DMS53 treated with DMSO at 0.1 percent for 48 hours (cell line): Measurements from ENCODE around the gene USF2.

Experiments
- DNase-seq: peaks from one replicate; lab custom pipeline; 2025; ENCODE audit not compliant: unreplicated experiment; lab: John Stamatoyannopoulos, UW

The USF2 gene

GRCh38 chr19:35297922-35298321 is 29.2 kb downstream of the USF2 start:
- no peak for DNase-seq

DNA sequence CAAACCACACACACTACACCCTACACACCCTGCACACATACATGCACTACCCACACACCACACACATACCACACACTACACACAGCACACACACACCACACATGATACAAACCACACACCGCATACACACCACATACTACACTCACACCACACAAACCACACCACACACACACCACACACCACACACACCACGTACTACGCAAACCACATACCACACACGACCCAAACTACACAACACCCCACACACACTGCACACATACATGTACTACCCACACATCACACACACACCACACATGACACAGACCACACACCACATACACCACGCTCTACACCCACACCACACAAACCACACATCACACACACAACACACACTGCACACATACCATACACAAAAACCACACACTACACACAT is 29.8 kb downstream of the USF2 start:
- DNase-seq: no peak

DNA sequence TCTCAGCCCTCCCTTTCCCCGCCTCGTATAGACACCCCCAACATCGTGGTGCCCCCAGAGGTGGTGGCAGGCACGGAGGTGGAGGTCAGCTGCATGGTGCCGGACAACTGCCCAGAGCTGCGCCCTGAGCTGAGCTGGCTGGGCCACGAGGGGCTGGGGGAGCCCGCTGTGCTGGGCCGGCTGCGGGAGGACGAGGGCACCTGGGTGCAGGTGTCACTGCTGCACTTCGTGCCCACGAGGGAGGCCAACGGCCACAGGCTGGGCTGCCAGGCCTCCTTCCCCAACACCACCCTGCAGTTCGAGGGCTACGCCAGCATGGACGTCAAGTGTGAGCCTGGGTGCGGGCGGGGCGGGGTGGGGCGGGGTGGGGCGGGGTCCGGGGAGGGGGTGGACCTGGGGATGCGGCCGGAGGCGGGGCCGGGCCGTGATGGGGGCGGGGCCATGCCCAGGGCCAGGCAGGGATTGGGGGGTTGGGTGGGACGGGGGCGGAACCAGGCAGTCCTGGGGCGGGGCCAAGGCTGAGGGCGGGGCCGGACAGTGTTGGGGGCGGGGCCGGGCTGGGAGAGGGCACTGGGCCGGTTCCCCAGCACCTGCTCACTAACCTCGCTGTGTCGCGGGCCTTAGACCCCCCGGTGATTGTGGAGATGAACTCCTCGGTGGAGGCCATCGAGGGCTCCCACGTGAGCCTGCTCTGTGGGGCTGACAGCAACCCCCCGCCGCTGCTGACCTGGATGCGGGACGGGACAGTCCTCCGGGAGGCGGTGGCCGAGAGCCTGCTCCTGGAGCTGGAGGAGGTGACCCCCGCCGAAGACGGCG is 31.0 kb downstream of the USF2 start:
- no peak for DNase-seq

DNA sequence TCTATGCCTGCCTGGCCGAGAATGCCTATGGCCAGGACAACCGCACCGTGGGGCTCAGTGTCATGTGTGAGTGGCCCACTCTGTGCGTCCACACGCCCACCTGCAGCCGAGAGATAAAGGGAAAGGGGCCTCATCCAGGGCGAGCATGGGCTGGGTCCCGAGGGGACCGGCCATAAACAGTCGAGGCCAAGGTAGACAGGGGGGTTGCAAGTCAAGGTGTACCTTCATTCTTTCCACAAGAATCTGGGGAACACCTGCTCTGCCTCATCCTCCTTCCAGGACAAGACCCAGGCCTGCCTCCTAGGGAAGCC is 31.5 kb downstream of the USF2 start:
- DNase-seq: no peak

- DNase-seq: no peak
Observed at GRCh38 chr19:35301961-35302360, 33.2 kb downstream of the USF2 start.

- no peak for DNase-seq
Observed at GRCh38 chr19:35302446-35302845, 33.7 kb downstream of the USF2 start.

- DNase-seq: no peak
Observed at GRCh38 chr19:35303357-35303915, 34.7 kb downstream of the USF2 start.

- DNase-seq: no peak
Observed at GRCh38 chr19:35304036-35304435, 35.3 kb downstream of the USF2 start.

- DNase-seq: no peak
Observed at GRCh38 chr19:35305181-35305580, 36.4 kb downstream of the USF2 start.

GRCh38 chr19:35306473-35307246 is 37.9 kb downstream of the USF2 start:
- no peak for DNase-seq

- DNase-seq: no peak
Observed at GRCh38 chr19:35307931-35308330, 39.2 kb downstream of the USF2 start.

DNA sequence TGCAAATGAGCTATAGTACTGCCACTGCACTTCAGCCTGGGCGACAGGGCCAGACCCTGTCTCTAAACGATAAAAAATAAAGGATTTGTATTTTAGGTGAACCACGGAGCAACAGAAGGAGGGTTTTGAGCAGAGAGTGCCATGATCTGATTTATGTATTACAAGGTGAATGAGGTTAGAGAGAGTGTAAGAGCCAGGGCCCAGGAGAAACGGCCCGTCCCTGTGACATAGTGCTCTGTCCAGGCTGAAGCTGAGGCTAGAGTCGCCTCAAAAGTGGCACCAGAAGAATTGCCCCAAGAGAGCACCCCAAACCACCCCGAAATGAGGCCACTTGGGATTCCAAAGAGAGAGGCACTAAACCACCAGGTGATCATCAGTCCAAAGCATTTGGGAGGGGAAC is 40.1 kb downstream of the USF2 start:
- no peak for DNase-seq

GRCh38 chr19:35309481-35310279 is 40.9 kb downstream of the USF2 start:
- no peak for DNase-seq

GRCh38 chr19:35310331-35310730 is 41.6 kb downstream of the USF2 start:
- DNase-seq: no peak

GRCh38 chr19:35310811-35311465 is 42.2 kb downstream of the USF2 start:
- no peak for DNase-seq

GRCh38 chr19:35311901-35312665 is 43.3 kb downstream of the USF2 start:
- DNase-seq: no peak

DNA sequence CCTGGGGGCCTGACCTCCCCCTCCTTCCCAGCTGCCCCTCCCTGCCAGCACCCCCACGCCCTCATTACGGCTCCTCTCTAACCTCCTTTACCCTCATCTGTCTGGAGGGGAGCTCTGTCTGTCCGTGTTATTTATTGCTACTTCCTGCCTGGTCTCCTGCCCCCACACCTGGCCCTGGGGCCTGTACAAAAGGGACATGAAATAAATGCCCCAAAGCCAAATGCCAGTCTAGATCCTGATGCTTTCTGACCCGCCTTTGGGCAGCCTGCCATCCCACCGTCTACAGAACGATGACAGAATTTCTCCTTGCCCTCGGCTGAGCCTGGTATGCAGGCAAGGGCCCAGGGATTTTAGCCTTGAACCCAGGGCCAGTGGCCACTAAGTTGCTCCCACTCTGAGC is 44.8 kb downstream of the USF2 start:
- no peak for DNase-seq

DNA sequence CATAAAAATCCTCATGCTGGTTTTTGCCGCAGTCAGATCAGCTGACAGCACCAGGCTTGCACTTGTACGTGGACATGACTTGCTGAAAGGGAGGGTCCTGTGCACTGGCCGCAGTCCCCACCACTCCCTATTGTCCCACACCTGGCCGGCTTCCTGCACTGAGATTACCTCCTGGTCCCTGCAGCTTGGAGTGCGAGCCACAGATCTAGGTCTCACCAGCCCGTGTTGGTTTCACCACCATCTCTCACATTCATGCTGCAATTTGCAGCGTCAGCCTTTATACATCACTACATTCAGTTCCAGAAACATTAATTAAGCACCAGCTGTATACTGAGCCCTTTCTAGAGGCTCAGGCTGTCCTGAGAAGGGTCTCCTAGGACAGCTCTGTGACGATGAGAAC is 45.3 kb downstream of the USF2 start:
- no peak for DNase-seq

DNA sequence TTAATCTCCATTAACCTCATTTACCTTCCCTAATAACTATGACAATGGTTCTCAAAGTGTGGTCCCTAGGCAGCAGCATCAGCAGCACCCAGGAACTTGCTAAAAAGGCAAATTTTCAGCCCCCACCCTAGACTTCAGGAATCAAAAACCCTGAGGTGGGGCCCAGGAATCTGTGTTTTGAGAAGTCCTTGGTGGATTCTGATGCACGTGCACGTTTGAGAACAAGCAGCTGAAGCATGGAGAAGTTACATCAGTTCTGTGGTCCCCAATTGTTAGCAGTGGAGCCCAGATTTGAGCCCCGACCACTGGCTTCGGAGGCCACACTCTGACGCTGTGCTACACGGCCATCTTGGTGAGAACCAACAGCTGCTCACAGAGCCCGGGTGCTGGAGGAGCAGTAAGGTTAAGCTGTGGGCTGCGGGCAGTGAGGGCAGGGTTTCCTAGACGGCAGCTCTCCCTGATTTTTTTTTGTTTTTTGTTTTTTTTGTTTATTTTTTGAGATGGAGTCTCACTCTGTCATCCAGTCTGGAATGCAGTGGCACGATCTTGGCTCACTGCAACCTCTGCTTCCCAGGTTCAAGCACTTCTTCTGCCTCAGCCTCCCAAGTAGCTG is 46.2 kb downstream of the USF2 start:
- DNase-seq: no peak

- DNase-seq: no peak
Observed at GRCh38 chr19:35315883-35316282, 47.1 kb downstream of the USF2 start.
